HG03045 (cell line): ENCODE data around the gene SPIRE1.
"Not testable (repeated sequence)": the region's sequence is repeated elsewhere in the genome, so short reads cannot be mapped to it uniquely, and the experiment has no call there.

Experiments used
- ATAC-seq: cut with Tn5 transposase; IDR thresholded peaks from one replicate; pipeline ENCODE4 v1.9.1; 2021; ENCODE audit warnings: mild to moderate bottlenecking, moderate library complexity; ENCODE audit not compliant: unreplicated experiment

Gene SPIRE1

GRCh38 chr18:12422936-12423335, 235.0 kb downstream of the SPIRE1 start:
- ATAC-seq: no peak

- no peak for ATAC-seq
Measured at GRCh38 chr18:12421732-12422131, 236.2 kb downstream of the SPIRE1 start.

- no peak for ATAC-seq
Measured at GRCh38 chr18:12420821-12421421, 237.0 kb downstream of the SPIRE1 start.

GRCh38 chr18:12417687-12418086, 240.2 kb downstream of the SPIRE1 start:
- ATAC-seq: no peak

- no peak for ATAC-seq
Measured at GRCh38 chr18:12416098-12416729, 241.7 kb downstream of the SPIRE1 start.

GRCh38 chr18:12411456-12411855, 246.5 kb downstream of the SPIRE1 start:
- ATAC-seq: no peak

- not testable (repeated sequence) for ATAC-seq
Measured at GRCh38 chr18:12410747-12411146, 247.2 kb downstream of the SPIRE1 start.

- ATAC-seq: no peak
Measured at GRCh38 chr18:12410081-12410481, 247.8 kb downstream of the SPIRE1 start.

- ATAC-seq: no peak
Measured at GRCh38 chr18:12409469-12409868, 248.4 kb downstream of the SPIRE1 start.

- ATAC-seq: no peak
Measured at GRCh38 chr18:12408247-12408869, 249.5 kb downstream of the SPIRE1 start.

GRCh38 chr18:12406371-12407111, 251.4 kb downstream of the SPIRE1 start:
- no peak for ATAC-seq

- no peak for ATAC-seq
Measured at GRCh38 chr18:12405066-12405465, 252.8 kb downstream of the SPIRE1 start.

GRCh38 chr18:12403601-12404506, 254.1 kb downstream of the SPIRE1 start:
- ATAC-seq: no peak

GRCh38 chr18:12401881-12402280, 256.0 kb downstream of the SPIRE1 start:
- ATAC-seq: no peak

- no peak for ATAC-seq
Measured at GRCh38 chr18:12399231-12399630, 258.7 kb downstream of the SPIRE1 start.

- ATAC-seq: no peak
Measured at GRCh38 chr18:12398625-12399024, 259.3 kb downstream of the SPIRE1 start.

GRCh38 chr18:12397793-12398192, 260.1 kb downstream of the SPIRE1 start:
- ATAC-seq: no peak

- ATAC-seq: no peak
Measured at GRCh38 chr18:12397254-12397653, 260.7 kb downstream of the SPIRE1 start.
